OCI-LY3 (cell line): ENCODE data around the gene RRP7A.
"Not testable (repeated sequence)": the region's sequence is repeated elsewhere in the genome, so short reads cannot be mapped to it uniquely, and the experiment has no call there.

Source experiments
- EZH2phosphoT487 ChIP-seq: fragments of 200-600 bp; shearing (Covaris generic); IDR thresholded peaks from 2 replicates; pipeline ENCODE4 v1.6.1; 2018; ENCODE audit warnings: antibody characterized with exemption, mixed run types, low read depth
- TF ChIP-seq, protein P1 (sequence below): fragments of 200-600, 300-600 bp; sonication (generic); IDR thresholded peaks from 2 replicates; pipeline ENCODE4 v1.5.1; 2014; ENCODE audit warnings: antibody characterized with exemption, low read length, low read depth

DNA sequence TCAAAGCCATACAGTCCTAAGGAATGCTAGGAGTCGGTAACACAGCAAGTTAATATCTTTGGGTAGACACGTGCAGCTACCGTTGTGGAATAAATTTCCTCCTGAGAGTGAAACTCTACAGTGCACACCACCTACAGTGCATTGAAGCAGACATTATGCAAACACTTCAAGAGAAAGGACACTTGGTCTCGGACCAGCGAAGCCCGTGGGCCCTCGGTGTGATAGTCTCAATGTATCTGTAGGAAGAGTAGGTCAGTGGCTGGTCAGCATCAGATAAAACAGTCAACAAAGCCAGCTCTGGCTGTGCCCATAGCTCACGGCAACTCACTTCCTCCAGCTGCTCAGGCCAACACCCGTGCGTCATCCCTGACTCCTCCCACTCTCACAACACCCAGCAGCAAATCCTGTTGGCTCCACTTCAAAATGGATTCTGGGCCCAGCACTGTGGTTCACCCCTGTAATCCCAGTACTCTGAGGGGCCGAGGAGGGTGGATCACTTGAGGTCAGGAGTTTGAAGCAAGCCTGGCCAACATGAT lies 19.7 kb upstream of the RRP7A start:
- TF ChIP-seq, protein P1, sequence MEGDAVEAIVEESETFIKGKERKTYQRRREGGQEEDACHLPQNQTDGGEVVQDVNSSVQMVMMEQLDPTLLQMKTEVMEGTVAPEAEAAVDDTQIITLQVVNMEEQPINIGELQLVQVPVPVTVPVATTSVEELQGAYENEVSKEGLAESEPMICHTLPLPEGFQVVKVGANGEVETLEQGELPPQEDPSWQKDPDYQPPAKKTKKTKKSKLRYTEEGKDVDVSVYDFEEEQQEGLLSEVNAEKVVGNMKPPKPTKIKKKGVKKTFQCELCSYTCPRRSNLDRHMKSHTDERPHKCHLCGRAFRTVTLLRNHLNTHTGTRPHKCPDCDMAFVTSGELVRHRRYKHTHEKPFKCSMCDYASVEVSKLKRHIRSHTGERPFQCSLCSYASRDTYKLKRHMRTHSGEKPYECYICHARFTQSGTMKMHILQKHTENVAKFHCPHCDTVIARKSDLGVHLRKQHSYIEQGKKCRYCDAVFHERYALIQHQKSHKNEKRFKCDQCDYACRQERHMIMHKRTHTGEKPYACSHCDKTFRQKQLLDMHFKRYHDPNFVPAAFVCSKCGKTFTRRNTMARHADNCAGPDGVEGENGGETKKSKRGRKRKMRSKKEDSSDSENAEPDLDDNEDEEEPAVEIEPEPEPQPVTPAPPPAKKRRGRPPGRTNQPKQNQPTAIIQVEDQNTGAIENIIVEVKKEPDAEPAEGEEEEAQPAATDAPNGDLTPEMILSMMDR = not testable (repeated sequence)
- TF ChIP-seq EZH2phosphoT487 = not testable (repeated sequence)
